Trophoblast cell (in vitro differentiated cells and primary cell): ENCODE results near the gene AKAP4.

Experiments used
- DNase-seq, 2 donors: peaks; one replicate each; pipeline ENCODE4 v3.0.0-alpha.2; 2016
- H2AFZ ChIP-seq: 2 replicates; pipeline ENCODE4 v1.6.1; 2013; ENCODE audit warnings: low read length, moderate library complexity, mild to moderate bottlenecking; ENCODE audit not compliant: insufficient read depth, poor library complexity
- H2AK5ac ChIP-seq: 2 replicates; pipeline ENCODE4 v1.6.1; 2013; ENCODE audit warnings: mild to moderate bottlenecking, low read length
- H2BK120ac ChIP-seq: 2 replicates; pipeline ENCODE4 v1.6.1; 2013; ENCODE audit warnings: low read length, mild to moderate bottlenecking, moderate library complexity; ENCODE audit not compliant: insufficient read depth, poor library complexity
- H2BK12ac ChIP-seq: 2 replicates; pipeline ENCODE4 v1.6.1; 2013; ENCODE audit warnings: mild to moderate bottlenecking, low read length, moderate library complexity
- H2BK5ac ChIP-seq: 2 replicates; pipeline ENCODE4 v1.6.1; 2013; ENCODE audit warnings: low read length, low read depth, moderate library complexity, mild to moderate bottlenecking; ENCODE audit not compliant: poor library complexity
- H3K14ac ChIP-seq: 2 replicates; pipeline ENCODE4 v1.6.1; 2013; ENCODE audit warnings: mild to moderate bottlenecking, low read length
- H3K18ac ChIP-seq: 2 replicates; pipeline ENCODE4 v1.6.1; 2013; ENCODE audit warnings: mild to moderate bottlenecking, low read length
- H3K23ac ChIP-seq: 2 replicates; pipeline ENCODE4 v1.6.1; 2013; ENCODE audit warnings: low read length
- H3K27ac ChIP-seq: 2 replicates; pipeline ENCODE4 v1.5.1; 2013; ENCODE audit warnings: low read depth, mild to moderate bottlenecking, inconsistent platforms, low read length, moderate library complexity
- H3K27me3 ChIP-seq: 2 replicates; pipeline ENCODE4 v1.6.1; 2013; ENCODE audit warnings: inconsistent platforms, mild to moderate bottlenecking, low read length, moderate library complexity; ENCODE audit not compliant: insufficient read depth
- H3K36me3 ChIP-seq, 2 experiments: 1 replicate in 1 of 2; 2 replicates in 1 of 2; pipeline ENCODE4 v1.6.1; 2013; ENCODE audit warnings: low read length in 2 of 2, mild to moderate bottlenecking in 2 of 2, moderate library complexity in 1 of 2; ENCODE audit not compliant: insufficient read depth in 2 of 2, control insufficient read depth in 1 of 2
- H3K4ac ChIP-seq: 2 replicates; pipeline ENCODE4 v1.6.1; 2013; ENCODE audit warnings: low read depth, mild to moderate bottlenecking, low read length, moderate library complexity
- H3K4me1 ChIP-seq, 2 experiments: 1 replicate in 1 of 2; 2 replicates in 1 of 2; pipeline ENCODE4 v1.6.1; 2013; ENCODE audit warnings: low read length in 2 of 2, mild to moderate bottlenecking in 2 of 2, moderate library complexity in 1 of 2; ENCODE audit not compliant: insufficient read depth in 2 of 2, control insufficient read depth in 1 of 2
- H3K4me2 ChIP-seq: 2 replicates; pipeline ENCODE4 v1.6.1; 2013; ENCODE audit warnings: inconsistent platforms, mild to moderate bottlenecking, low read length, moderate library complexity
- H3K4me3 ChIP-seq: 2 replicates; pipeline ENCODE4 v1.5.1; 2013; ENCODE audit warnings: mild to moderate bottlenecking, low read depth, low read length, inconsistent platforms
- H3K79me1 ChIP-seq: one replicate; pipeline ENCODE4 v1.6.1; 2013; ENCODE audit warnings: low read length
- H3K79me2 ChIP-seq: 2 replicates; pipeline ENCODE4 v1.6.1; 2013; ENCODE audit warnings: low read length, mild to moderate bottlenecking; ENCODE audit not compliant: control insufficient read depth, insufficient read depth, poor library complexity
- H3K9ac ChIP-seq: 2 replicates; pipeline ENCODE4 v1.6.1; 2013; ENCODE audit warnings: mild to moderate bottlenecking, low read length
- H3K9me3 ChIP-seq: 2 replicates; pipeline ENCODE4 v1.6.1; 2013; ENCODE audit warnings: low read depth, mild to moderate bottlenecking, control low read depth, inconsistent platforms, low read length; ENCODE audit not compliant: insufficient read depth
- H4K12ac ChIP-seq: 2 replicates; pipeline ENCODE4 v1.6.1; 2013; ENCODE audit warnings: low read depth, mild to moderate bottlenecking, low read length, moderate library complexity
- H4K8ac ChIP-seq: 2 replicates; pipeline ENCODE4 v1.6.1; 2013; ENCODE audit warnings: low read depth, mild to moderate bottlenecking, low read length, moderate library complexity
- H4K91ac ChIP-seq: one replicate; pipeline ENCODE4 v1.6.1; 2013; ENCODE audit warnings: low read depth, mild to moderate bottlenecking, low read length, moderate library complexity
- WGBS: extraction: QIAGEN DNeasy Blood & Tissue Kit; methylation state at CpG from one replicate; pipeline ENCODE4 v1.1.7; 2013; ENCODE audit warnings: missing lambda C conversion rate; ENCODE audit not compliant: insufficient read length, insufficient coverage; ENCODE audit errors: extremely low coverage; 5-methylcytosine and 5-hydroxymethylcytosine counted together

Gene AKAP4

GRCh38 chrX:50180073-50180940, 20.5 kb downstream of the AKAP4 start:
- Histone ChIP-seq H3K4me2 (no peak overlapping the region), H4K12ac (no peak overlapping the region), H3K27me3 (no peaks in the 10 kb centered on the region), H2BK5ac (no peak overlapping the region), H3K9ac (no peak overlapping the region), H3K79me1 (peaks cover 4% of the 10 kb centered on the region), H3K4ac (no peak overlapping the region), H4K91ac (peak overlapping the region; percentile 37), H3K18ac (no peak overlapping the region), H3K36me3 (no peaks in the 10 kb centered on the region), H3K27ac (no peak overlapping the region), H3K9me3 (no peaks in the 10 kb centered on the region), H2BK120ac (peak overlapping the region; percentile 58), H4K8ac (no peak overlapping the region), H3K14ac (no peak overlapping the region), H3K23ac (no peak overlapping the region), H2AFZ (no peak overlapping the region), H3K79me2 (no peaks in the 10 kb centered on the region), H3K4me1 (peaks cover 0 to 2% of the 10 kb centered on the region in 2 experiments), H3K4me3 (no peak overlapping the region), H2BK12ac (peak overlapping the region; percentile 63), H2AK5ac (no peak overlapping the region)
- no CpG with 5 or more reads among the region's 10 CpGs for WGBS
- peak in 1 of 2 donors; percentile 13 for DNase-seq

- H3K9me3 ChIP-seq: no peaks in the 10 kb centered on the region
These were observed 31.1 kb downstream of the AKAP4 start for GRCh38 chrX:50169717-50170116.

DNA sequence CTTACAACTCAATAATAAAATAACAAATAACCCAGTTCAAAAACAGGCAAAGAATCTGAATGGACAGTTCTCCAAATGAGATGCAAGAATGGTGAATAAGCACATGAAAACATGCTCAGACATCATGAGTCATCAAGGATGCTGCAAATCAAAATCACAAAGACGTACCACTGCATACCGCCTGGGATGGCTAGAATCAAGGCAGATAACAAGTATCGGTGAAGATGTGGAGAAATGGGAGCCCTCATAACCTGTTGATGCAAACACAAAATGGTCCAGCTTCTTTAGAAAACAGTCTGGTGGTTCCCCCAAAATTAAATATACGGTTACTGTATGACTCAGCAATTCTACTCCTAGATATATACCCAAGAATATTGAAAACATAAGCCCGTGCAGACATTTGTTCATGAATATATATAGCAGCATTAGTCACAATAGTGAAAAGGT, 32.5 kb downstream of the AKAP4 start:
- Histone ChIP-seq H3K9me3 (no peaks in the 10 kb centered on the region), H3K23ac (no peak overlapping the region), H3K4ac (no peak overlapping the region), H2AK5ac (no peak overlapping the region), H3K4me1 (no peaks in the 10 kb centered on the region), H3K18ac (no peak overlapping the region), H4K8ac (no peak overlapping the region), H4K91ac (no peak overlapping the region), H2BK120ac (no peak overlapping the region), H3K36me3 (no peaks in the 10 kb centered on the region), H2AFZ (no peak overlapping the region), H2BK12ac (no peak overlapping the region), H2BK5ac (no peak overlapping the region), H3K27me3 (no peaks in the 10 kb centered on the region), H3K27ac (no peak overlapping the region), H3K79me1 (no peaks in the 10 kb centered on the region), H3K9ac (no peak overlapping the region), H3K4me3 (no peak overlapping the region), H3K79me2 (no peaks in the 10 kb centered on the region), H3K4me2 (no peak overlapping the region), H4K12ac (no peak overlapping the region), H3K14ac (no peak overlapping the region)
- WGBS: no CpG with 5 or more reads among the region's 5 CpGs
- no peak for DNase-seq

More at GRCh38 chrX:50169717-50170116, 31.1 kb downstream of the AKAP4 start:
- no peak overlapping the region for H3K4me3 ChIP-seq
- no peak overlapping the region for H2BK5ac ChIP-seq
- no peak overlapping the region for H4K12ac ChIP-seq
- H3K36me3 ChIP-seq: no peaks in the 10 kb centered on the region
- H4K8ac ChIP-seq: no peak overlapping the region
- DNase-seq: no peak
- WGBS: no CpG with 5 or more reads among the region's 3 CpGs
- H2BK12ac ChIP-seq: no peak overlapping the region
- no peaks in the 10 kb centered on the region for H3K79me1 ChIP-seq
- no peak overlapping the region for H2AFZ ChIP-seq
- no peak overlapping the region for H2BK120ac ChIP-seq
- H3K14ac ChIP-seq: no peak overlapping the region
- no peak overlapping the region for H3K4ac ChIP-seq
- no peak overlapping the region for H3K4me2 ChIP-seq
- H3K79me2 ChIP-seq: no peaks in the 10 kb centered on the region
- no peaks in the 10 kb centered on the region for H3K27me3 ChIP-seq
- no peak overlapping the region for H3K9ac ChIP-seq
- no peak overlapping the region for H4K91ac ChIP-seq
- no peak overlapping the region for H3K18ac ChIP-seq
- H3K4me1 ChIP-seq: peaks cover 0 to 2% of the 10 kb centered on the region in 2 experiments
- no peak overlapping the region for H3K23ac ChIP-seq
- H2AK5ac ChIP-seq: no peak overlapping the region
- H3K27ac ChIP-seq: no peak overlapping the region

DNA sequence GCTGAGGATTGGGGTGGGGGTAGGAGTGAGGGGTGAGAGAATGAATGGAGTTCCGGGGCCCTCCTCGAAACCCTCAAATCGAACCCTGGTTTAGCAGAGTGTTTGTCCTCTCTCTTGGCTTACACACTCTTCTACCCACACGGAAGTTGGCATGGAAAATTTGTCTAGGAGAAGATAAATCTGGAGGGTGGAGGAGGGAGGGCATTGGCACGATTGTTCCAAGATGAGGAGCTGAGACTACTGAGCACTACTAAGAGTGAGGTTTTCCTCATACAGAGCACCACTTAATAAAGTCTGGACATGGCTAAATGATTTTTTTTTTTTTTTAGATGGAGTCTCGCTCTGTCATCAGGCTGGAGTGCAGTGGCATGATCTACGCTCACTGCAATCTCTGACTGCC, 33.4 kb downstream of the AKAP4 start:
- Histone ChIP-seq H2AFZ (no peak overlapping the region), H3K79me2 (no peaks in the 10 kb centered on the region), H3K27me3 (no peaks in the 10 kb centered on the region), H3K36me3 (no peaks in the 10 kb centered on the region), H3K4me3 (no peak overlapping the region), H3K79me1 (no peaks in the 10 kb centered on the region), H2BK120ac (no peak overlapping the region), H3K9ac (no peak overlapping the region), H3K4ac (no peak overlapping the region), H3K4me2 (no peak overlapping the region), H3K4me1 (no peaks in the 10 kb centered on the region), H3K14ac (no peak overlapping the region), H3K23ac (no peak overlapping the region), H3K9me3 (no peaks in the 10 kb centered on the region), H2BK5ac (no peak overlapping the region), H4K8ac (no peak overlapping the region), H4K91ac (peak overlapping the region; percentile 55), H2AK5ac (no peak overlapping the region), H2BK12ac (peak overlapping the region; percentile 58), H3K27ac (no peak overlapping the region), H4K12ac (no peak overlapping the region), H3K18ac (no peak overlapping the region)
- no CpG with 5 or more reads among the region's 7 CpGs for WGBS
- no peak for DNase-seq
